Osteoblast (primary cell): Measurements from ENCODE around the gene CYP2W1. TPM values are rescaled to one million over a fixed set of nuclear protein-coding genes. Genes with fewer than 3 reads are reported as not detected.
A peak's percentile ranks its signal among the peaks of the same experiment; 100 is the strongest.

Experiments
- DNase-seq: peaks from one replicate; pipeline ENCODE4 v3.0.0; 2011; ENCODE audit warnings: low spot score, mixed read lengths; ENCODE audit not compliant: insufficient read length; ENCODE audit errors: missing footprints
- H2AFZ ChIP-seq: 2 replicates; pipeline ENCODE4 v1.6.0; 2011; ENCODE audit warnings: mild to moderate bottlenecking, low read length
- H3K27ac ChIP-seq: 2 replicates; pipeline ENCODE4 v1.5.1; 2011; ENCODE audit warnings: mild to moderate bottlenecking, low read depth, low read length, moderate library complexity
- H3K27me3 ChIP-seq: 2 replicates; pipeline ENCODE4 v1.6.0; 2012; ENCODE audit warnings: mild to moderate bottlenecking, control low read depth, inconsistent platforms, low read length, moderate library complexity; ENCODE audit not compliant: insufficient read depth
- H3K36me3 ChIP-seq: 2 replicates; pipeline ENCODE4 v1.5.1; 2011; ENCODE audit warnings: mild to moderate bottlenecking, low read length, control low read depth, moderate library complexity; ENCODE audit not compliant: insufficient read depth
- H3K4me1 ChIP-seq: 2 replicates; pipeline ENCODE4 v1.5.1; 2011; ENCODE audit warnings: mild to moderate bottlenecking, low read length, control low read depth, moderate library complexity; ENCODE audit not compliant: insufficient read depth
- H3K4me2 ChIP-seq: 2 replicates; pipeline ENCODE4 v1.6.0; 2011; ENCODE audit warnings: mild to moderate bottlenecking, low read length; ENCODE audit not compliant: insufficient read depth
- H3K4me3 ChIP-seq: fragments of 200-600 bp; sonication (generic); 3 replicates; pipeline ENCODE4 v1.5.1; 2012; ENCODE audit warnings: mild to moderate bottlenecking, low read length, inconsistent platforms; ENCODE audit not compliant: insufficient read depth
- H3K79me2 ChIP-seq: 2 replicates; pipeline ENCODE4 v1.6.0; 2012; ENCODE audit warnings: mild to moderate bottlenecking, low read length, control low read depth, inconsistent platforms; ENCODE audit not compliant: insufficient read depth
- H3K9me3 ChIP-seq: 2 replicates; pipeline ENCODE4 v1.5.1; 2011; ENCODE audit warnings: low read depth, low read length, control low read depth
- H4K20me1 ChIP-seq: 2 replicates; pipeline ENCODE4 v1.6.0; 2012; ENCODE audit warnings: mild to moderate bottlenecking, low read length, control low read depth; ENCODE audit not compliant: insufficient read depth
- total RNA-seq: library from RNA; depleted of rRNA; stranded (reverse); fragments of >200 nt; gene quantifications from 2 replicates; pipeline ENCODE4 v1.2.3, GENCODE V29; 2012
- TF ChIP-seq, protein P1 (sequence below): IDR thresholded peaks from 2 replicates; pipeline ENCODE4 v1.5.1; 2011; ENCODE audit warnings: mild to moderate bottlenecking, low read depth, low read length, moderate library complexity; ENCODE audit errors: extremely low read depth

The CYP2W1 gene
- total RNA-seq, 1 donor, result not detected

DNA sequence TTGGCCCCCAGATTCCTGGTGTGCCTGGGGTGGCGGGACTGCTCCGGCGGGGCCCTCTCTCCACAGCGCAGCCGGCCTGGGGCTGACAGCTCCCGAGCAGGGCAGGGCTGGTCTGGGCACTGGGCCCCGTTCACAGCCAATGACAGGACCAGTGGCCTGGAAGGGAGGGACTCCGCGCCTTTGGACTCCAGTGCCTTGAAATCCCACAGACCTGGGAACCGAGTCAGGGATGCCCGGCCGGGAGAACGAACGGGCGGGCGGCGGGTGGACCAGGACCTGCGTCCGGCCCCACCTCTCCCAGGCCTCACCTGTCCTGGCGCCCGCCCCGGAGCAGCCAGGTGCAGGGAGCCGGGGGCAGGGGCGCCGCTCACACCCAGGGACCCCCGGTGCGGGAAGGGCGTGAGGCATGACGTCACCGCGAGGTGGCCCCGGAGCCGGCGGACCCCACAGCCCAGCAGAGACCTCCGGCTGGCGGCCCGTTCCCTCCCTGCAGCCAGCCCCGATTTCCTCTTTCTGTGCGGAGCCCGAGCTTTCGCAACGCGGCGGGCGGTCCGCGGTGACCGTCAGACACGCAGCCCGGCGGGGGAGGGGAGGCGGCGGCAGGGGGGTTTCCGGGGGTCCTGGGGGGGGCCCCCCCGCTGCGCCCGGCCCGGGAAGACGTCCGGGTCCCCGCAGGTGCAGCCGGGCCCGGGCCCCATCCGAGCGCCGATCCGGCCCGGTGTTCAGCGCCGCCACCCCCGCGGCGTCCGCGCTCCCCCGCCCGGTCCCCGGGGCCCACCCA, 29.2 kb upstream of the CYP2W1 start:
- Histone ChIP-seq H3K4me2 (no peak overlapping the region), H3K27ac (no peak overlapping the region), H2AFZ (no peak overlapping the region), H3K36me3 (no peaks in the 10 kb centered on the region), H3K79me2 (no peaks in the 10 kb centered on the region), H3K9me3 (no peaks in the 10 kb centered on the region), H3K4me1 (no peaks in the 10 kb centered on the region), H4K20me1 (no peaks in the 10 kb centered on the region), H3K4me3 (peak overlapping the region; percentile 40), H3K27me3 (peaks cover 41% of the 10 kb centered on the region)
- DNase-seq, result peak; percentile 93
- TF ChIP-seq, protein P1, sequence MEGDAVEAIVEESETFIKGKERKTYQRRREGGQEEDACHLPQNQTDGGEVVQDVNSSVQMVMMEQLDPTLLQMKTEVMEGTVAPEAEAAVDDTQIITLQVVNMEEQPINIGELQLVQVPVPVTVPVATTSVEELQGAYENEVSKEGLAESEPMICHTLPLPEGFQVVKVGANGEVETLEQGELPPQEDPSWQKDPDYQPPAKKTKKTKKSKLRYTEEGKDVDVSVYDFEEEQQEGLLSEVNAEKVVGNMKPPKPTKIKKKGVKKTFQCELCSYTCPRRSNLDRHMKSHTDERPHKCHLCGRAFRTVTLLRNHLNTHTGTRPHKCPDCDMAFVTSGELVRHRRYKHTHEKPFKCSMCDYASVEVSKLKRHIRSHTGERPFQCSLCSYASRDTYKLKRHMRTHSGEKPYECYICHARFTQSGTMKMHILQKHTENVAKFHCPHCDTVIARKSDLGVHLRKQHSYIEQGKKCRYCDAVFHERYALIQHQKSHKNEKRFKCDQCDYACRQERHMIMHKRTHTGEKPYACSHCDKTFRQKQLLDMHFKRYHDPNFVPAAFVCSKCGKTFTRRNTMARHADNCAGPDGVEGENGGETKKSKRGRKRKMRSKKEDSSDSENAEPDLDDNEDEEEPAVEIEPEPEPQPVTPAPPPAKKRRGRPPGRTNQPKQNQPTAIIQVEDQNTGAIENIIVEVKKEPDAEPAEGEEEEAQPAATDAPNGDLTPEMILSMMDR, result no peak

DNA sequence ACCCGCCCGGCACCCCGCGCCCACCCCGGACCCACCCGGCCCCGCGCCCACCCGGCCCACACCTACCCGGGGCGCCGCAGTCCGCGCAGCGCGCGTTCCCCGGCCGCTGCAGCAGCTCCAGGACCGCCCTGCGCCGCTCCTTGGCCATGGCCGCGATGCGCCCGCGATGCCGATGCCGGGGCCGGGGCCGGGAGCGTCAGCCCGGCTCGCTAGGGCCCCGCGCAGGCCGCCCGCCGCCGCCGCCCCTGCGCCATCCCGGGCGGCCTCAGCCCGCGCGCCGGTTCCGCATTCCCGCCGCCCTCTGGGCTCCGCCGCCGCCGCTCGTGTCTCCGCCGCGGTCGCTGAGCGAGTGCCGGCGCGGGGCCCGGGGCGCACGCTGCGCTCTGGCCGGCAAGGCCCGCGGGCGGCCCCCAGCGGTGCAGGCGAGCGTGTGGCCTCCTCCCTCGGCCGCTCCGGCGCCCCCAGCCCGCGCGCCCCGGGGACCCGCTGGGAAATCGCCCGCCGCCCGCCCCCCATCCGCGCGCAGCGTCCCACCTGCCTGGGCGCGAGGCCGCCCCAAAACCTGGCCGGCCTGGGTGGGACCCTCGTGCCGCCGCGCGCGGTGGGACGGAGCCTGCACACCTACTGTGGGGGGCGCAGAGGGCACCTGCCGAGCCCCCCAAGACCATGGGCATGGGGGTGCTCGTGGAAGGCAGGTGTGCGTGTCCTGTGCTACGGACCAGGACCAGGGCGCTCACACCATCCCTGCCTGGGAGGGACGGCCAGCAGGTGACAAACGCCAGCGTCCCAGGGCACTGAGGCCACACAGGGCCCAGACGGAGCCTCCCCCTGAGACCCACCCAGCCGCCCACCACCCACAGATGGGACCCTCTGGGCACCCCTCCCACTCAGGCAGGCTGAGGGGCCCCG, 28.4 kb upstream of the CYP2W1 start, which contains the start of gene ADAP1:
TSS of gene ADAP1 (minus strand) at position 351 of the 909 bp plus-strand sequence. CDS start at position 148, 203 bp downstream.
- Histone ChIP-seq H3K4me1 (no peaks in the 10 kb centered on the region), H3K36me3 (no peaks in the 10 kb centered on the region), H3K9me3 (no peaks in the 10 kb centered on the region), H4K20me1 (peaks cover 2% of the 10 kb centered on the region), H3K27me3 (peaks cover 49% of the 10 kb centered on the region), H3K4me2 (no peak within 1 kb of the TSS), H3K79me2 (no peaks in the 10 kb centered on the region), H3K27ac (no peak within 1 kb of the TSS), H3K4me3 (peak within 1 kb of the TSS; percentile 40), H2AFZ (no peak within 1 kb of the TSS)
- peak; percentile 94 for DNase-seq
- TF ChIP-seq, protein P1, result no peak

DNA sequence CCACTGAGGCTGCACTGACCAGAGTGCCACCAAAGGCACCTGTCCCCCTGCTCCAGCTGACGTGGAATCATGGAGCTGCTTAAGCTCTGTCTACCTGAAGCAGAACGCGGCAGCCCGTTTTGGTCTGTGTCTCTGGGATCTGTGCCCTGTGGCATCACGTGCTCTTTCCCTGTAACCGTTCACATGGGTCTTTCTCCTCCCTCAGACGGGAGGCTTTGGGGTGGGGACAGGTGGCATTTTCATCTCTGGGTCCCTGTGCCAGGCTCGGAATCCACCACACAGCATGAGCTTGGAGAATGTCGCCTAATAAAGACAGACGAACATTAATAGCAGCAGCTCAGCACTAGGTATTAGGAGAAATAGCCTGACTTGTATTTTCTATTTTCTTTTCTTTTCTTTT, 26.9 kb upstream of the CYP2W1 start:
- H3K36me3 ChIP-seq, result no peaks in the 10 kb centered on the region
- H3K79me2 ChIP-seq, result no peaks in the 10 kb centered on the region
- no peaks in the 10 kb centered on the region for H3K9me3 ChIP-seq
- H2AFZ ChIP-seq, result no peak overlapping the region
- DNase-seq, result peak; percentile 50
- H4K20me1 ChIP-seq, result peaks cover 2% of the 10 kb centered on the region
- H3K4me2 ChIP-seq, result no peak overlapping the region
- no peak overlapping the region for H3K4me3 ChIP-seq
- H3K27ac ChIP-seq, result no peak overlapping the region
- H3K27me3 ChIP-seq, result peaks cover 52% of the 10 kb centered on the region
- TF ChIP-seq, protein P1, result no peak
- no peaks in the 10 kb centered on the region for H3K4me1 ChIP-seq
